ENCODE results near the gene SKI.
"Not testable (repeated sequence)": the region's sequence is repeated elsewhere in the genome, so short reads cannot be mapped to it uniquely, and the experiment has no call there.

The SKI gene

GRCh38 chr1:2322581-2323211, 94.6 kb downstream of the SKI start:
- Mint-ChIP-seq H3K27ac (no peak overlapping the region), H3K9me3 (no peaks in the 10 kb centered on the region), H3K4me3 (no peak overlapping the region), H3K27me3 (peaks cover 8 to 9% of the 10 kb centered on the region in 2 donors), H3K36me3 (ENCODE audit: insufficient read depth) (peaks cover 17% of the 10 kb centered on the region), H3K4me1 (ENCODE audit: low read depth in 2 of 2) (peaks cover 0 to 9% of the 10 kb centered on the region in 2 donors)
- DNase-seq (no peak), ATAC-seq (replicated peaks) (no peak)

DNA sequence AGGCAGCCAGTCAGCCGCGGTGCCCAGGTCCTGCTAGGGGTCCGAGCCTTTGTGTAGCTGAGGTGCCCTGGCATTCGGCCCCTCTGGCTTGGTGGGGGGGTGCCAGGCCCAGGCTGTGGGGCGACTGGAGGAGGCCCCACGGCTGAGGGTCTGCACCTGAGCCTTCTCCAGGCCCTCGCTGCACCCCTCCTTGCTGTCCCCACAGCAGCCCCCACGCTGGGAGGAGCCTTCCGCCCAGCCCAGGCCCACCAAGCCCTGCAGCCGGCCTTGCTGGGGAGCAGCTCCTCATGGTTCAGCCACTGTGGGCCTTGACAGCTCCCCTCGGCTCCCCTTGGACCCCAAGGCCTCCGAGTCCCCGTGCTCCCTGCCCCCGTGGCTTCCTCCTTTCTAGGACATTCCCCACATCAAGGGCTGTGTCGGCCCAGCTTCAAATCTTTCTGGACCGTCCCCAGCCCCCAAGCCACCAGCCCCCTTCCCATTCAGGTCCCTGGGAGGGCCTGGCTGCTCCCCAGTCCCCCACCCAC, 95.4 kb downstream of the SKI start:
- Mint-ChIP-seq H3K4me1 (ENCODE audit: low read depth in 2 of 2) (peaks cover 0 to 9% of the 10 kb centered on the region in 2 donors), H3K27ac (no peak overlapping the region), H3K4me3 (no peak overlapping the region), H3K36me3 (ENCODE audit: insufficient read depth) (peaks cover 17% of the 10 kb centered on the region), H3K27me3 (peaks cover 8 to 9% of the 10 kb centered on the region in 2 donors), H3K9me3 (no peaks in the 10 kb centered on the region)
- DNase-seq (no peak), ATAC-seq (replicated peaks) (no peak)

- DNase-seq (no peak), ATAC-seq (replicated peaks) (no peak)
- peak overlapping the region; percentile 88 to 93 for H3K27ac Mint-ChIP-seq
- peaks cover 17% of the 10 kb centered on the region for H3K36me3 Mint-ChIP-seq (ENCODE audit: insufficient read depth)
- no peak overlapping the region for H3K4me3 Mint-ChIP-seq
- peaks cover 8 to 9% of the 10 kb centered on the region in 2 donors for H3K27me3 Mint-ChIP-seq
- H3K9me3 Mint-ChIP-seq: no peaks in the 10 kb centered on the region
- H3K4me1 Mint-ChIP-seq (ENCODE audit: low read depth in 2 of 2): peaks cover 0 to 9% of the 10 kb centered on the region in 2 donors
Measured at GRCh38 chr1:2324553-2325366, 96.6 kb downstream of the SKI start.

- ATAC-seq (replicated peaks) (no peak), DNase-seq (no peak)
- H3K4me3 Mint-ChIP-seq: no peak overlapping the region
- H3K4me1 Mint-ChIP-seq (ENCODE audit: low read depth in 2 of 2): peaks cover 0 to 9% of the 10 kb centered on the region in 2 donors
- H3K36me3 Mint-ChIP-seq (ENCODE audit: insufficient read depth): peaks cover 11% of the 10 kb centered on the region
- no peaks in the 10 kb centered on the region for H3K9me3 Mint-ChIP-seq
- H3K27me3 Mint-ChIP-seq: peaks cover 8 to 9% of the 10 kb centered on the region in 2 donors
- H3K27ac Mint-ChIP-seq: peak overlapping the region in 1 of 2 donors; percentile 20
Measured at GRCh38 chr1:2326524-2326923, 98.4 kb downstream of the SKI start.

GRCh38 chr1:2327162-2327561, 99.0 kb downstream of the SKI start:
- H3K4me1 Mint-ChIP-seq (ENCODE audit: low read depth in 2 of 2); H3K27me3 Mint-ChIP-seq; DNase-seq; H3K4me3 Mint-ChIP-seq; ATAC-seq (replicated peaks); H3K9me3 Mint-ChIP-seq: not testable (repeated sequence)
- Mint-ChIP-seq H3K27ac (peak overlapping the region; percentile 15 to 20), H3K36me3 (ENCODE audit: insufficient read depth) (peaks cover 11% of the 10 kb centered on the region)

GRCh38 chr1:2327841-2328240, 99.7 kb downstream of the SKI start:
- H3K4me3 Mint-ChIP-seq: no peak overlapping the region
- no peak for ATAC-seq (replicated peaks)
- H3K9me3 Mint-ChIP-seq: no peaks in the 10 kb centered on the region
- peaks cover 10% of the 10 kb centered on the region for H3K36me3 Mint-ChIP-seq (ENCODE audit: insufficient read depth)
- no peak for DNase-seq
- no peak overlapping the region for H3K27ac Mint-ChIP-seq
- H3K4me1 Mint-ChIP-seq (ENCODE audit: low read depth in 2 of 2): peaks cover 0 to 9% of the 10 kb centered on the region in 2 donors
- H3K27me3 Mint-ChIP-seq: peaks cover 8 to 9% of the 10 kb centered on the region in 2 donors

DNA sequence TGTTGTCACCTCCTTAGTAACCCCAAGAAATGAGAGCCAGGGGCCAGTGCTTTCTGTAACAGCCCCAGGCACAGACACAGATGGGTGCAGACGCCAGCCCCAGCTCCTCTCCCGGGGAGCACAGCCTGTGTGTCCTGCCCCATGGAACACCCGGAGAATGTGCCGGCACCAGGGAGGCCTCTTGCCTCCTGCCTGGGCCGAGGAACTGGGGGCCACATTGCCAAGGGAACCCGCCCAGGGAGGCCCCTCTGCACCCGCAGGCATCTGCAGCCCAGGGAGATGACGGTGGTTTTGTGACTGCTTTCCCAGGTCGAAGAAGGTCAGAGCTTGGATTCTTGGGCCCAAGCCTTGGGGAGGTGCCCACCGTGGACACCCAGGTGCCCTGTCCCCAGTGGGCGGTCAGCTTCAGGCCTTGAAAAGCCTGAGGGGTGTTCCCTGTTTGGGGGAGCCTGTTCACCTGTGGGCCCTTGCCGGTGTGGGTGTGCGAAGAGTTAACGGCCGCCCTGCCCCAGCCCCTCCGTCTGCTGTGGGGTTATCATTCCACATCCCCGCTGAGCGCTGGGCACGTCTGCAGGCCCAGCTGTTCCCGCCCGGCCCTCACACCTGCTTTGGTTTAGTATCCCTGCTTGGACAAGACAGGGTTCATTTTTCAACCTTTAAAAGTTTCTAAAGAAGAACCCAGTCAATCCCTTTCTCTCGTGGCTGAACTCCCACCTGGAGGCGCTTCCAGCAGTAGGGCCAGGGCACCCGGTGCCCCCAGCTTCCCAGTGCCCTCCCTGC, 100.7 kb downstream of the SKI start:
- DNase-seq: no peak
- H3K9me3 Mint-ChIP-seq: no peaks in the 10 kb centered on the region
- peaks cover 1 to 9% of the 10 kb centered on the region in 2 donors for H3K4me1 Mint-ChIP-seq (ENCODE audit: low read depth in 2 of 2)
- H3K36me3 Mint-ChIP-seq (ENCODE audit: insufficient read depth): peaks cover 8% of the 10 kb centered on the region
- H3K27me3 Mint-ChIP-seq: peaks cover 8 to 9% of the 10 kb centered on the region in 2 donors
- no peak for ATAC-seq (replicated peaks)
- no peak overlapping the region for H3K27ac Mint-ChIP-seq
- no peak overlapping the region for H3K4me3 Mint-ChIP-seq

DNA sequence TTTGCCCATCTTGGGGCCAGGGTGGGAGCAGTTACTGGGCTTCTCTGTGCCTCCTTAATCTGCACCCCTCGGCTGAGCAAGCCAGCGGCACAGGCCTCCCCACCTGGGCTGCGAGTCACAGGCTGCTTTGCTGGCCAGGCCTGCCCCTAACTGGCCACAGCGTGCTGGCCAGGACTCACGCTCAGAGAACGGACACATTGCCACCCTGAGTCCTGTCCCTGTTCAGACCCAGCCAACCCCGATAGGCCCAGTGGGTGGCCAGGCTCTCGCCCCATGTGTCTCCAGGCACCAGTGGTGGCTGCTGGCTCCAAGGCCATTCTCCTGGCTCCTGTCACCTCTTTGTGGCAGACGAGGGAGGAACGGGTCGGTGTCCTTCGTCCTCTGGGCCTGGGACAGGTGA, 101.9 kb downstream of the SKI start:
- Mint-ChIP-seq H3K9me3 (no peaks in the 10 kb centered on the region), H3K27ac (peak overlapping the region in 1 of 2 donors; percentile 44), H3K27me3 (peaks cover 8 to 9% of the 10 kb centered on the region in 2 donors), H3K36me3 (ENCODE audit: insufficient read depth) (peaks cover 6% of the 10 kb centered on the region), H3K4me3 (no peak overlapping the region), H3K4me1 (ENCODE audit: low read depth in 2 of 2) (peaks cover 1 to 7% of the 10 kb centered on the region in 2 donors)
- no peak for DNase-seq
- ATAC-seq (replicated peaks): no peak

DNA sequence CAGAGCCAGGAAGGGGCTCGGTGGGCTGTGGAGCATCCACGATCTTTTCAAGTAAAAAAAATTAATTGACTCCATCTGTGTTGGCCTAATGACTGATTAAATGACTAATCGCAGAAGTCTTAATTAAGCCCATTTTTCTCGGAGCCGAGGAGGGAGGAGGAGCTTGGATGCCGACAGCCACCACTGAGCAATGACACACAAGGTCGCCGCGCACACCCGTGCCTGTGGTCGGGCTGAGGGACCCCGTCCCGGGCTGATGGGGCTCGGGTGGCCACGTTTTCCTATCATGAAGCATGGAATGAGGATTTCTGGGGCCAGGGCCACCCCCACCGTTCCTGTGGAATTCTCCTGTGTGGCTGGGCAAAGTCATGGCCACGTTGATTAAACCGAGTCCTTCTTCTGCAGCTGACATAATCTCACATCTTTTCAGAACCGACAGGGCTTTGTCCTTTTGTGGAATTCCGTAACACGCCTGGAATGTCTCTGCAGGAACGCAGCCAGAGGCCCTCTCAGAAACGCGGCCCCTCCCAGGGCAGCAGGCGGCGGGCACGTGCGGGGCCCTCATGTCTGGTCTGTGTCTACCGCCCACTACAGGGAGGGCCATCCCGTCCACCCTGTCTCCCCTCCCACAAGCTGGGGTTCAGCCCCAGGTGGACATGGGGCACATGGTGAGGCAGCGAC, 102.5 kb downstream of the SKI start:
- Mint-ChIP-seq H3K27ac (no peak overlapping the region), H3K27me3 (peaks cover 8 to 9% of the 10 kb centered on the region in 2 donors), H3K36me3 (ENCODE audit: insufficient read depth) (peaks cover under 1% of the 10 kb centered on the region), H3K4me3 (no peak overlapping the region), H3K9me3 (no peaks in the 10 kb centered on the region), H3K4me1 (ENCODE audit: low read depth in 2 of 2) (peaks cover 1 to 5% of the 10 kb centered on the region in 2 donors)
- ATAC-seq (replicated peaks): no peak
- DNase-seq: no peak

DNA sequence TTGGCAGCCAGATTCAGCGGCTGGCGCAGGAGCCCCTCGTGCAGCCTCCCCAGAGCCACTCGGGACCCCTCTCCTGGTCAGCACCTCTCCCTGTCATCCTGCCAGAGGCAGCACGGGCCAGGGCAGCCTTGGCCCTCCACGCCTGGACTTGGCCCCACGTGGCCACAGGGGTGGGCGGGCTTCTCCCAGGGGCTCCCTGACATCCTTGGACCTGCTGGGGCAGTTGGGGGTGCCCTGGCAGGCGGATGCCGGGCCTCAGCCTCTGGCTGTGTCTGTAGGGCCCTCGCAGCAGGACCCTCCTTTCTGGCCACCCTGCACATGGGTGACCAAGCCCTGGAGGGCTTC, 103.1 kb downstream of the SKI start:
- H3K36me3 Mint-ChIP-seq (ENCODE audit: insufficient read depth): no peaks in the 10 kb centered on the region
- H3K4me3 Mint-ChIP-seq: no peak overlapping the region
- ATAC-seq (replicated peaks): no peak
- peaks cover 8 to 9% of the 10 kb centered on the region in 2 donors for H3K27me3 Mint-ChIP-seq
- no peaks in the 10 kb centered on the region for H3K9me3 Mint-ChIP-seq
- DNase-seq: no peak
- no peak overlapping the region for H3K27ac Mint-ChIP-seq
- H3K4me1 Mint-ChIP-seq (ENCODE audit: low read depth in 2 of 2): peaks cover 1 to 5% of the 10 kb centered on the region in 2 donors

DNA sequence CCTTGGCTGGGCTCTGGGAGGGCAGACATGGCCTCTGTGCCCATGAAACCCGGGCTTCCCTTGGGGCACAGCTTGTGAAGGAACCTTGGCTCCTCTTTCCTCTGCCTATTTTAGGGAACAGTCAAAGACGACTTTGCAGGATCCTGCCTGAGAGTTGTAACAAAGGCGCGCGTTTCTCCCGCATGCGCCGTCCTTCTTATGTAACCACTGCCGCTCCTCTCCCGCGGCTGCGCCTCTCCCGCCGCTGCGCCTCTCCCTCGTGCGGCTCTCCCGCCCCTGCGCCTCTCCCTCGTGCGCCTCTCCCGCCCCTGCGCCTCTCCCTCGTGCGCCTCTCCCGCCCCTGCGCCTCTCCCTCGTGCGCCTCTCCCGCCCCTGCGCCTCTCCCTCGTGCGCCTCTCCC, 103.5 kb downstream of the SKI start:
- H3K27me3 Mint-ChIP-seq; H3K36me3 Mint-ChIP-seq (ENCODE audit: insufficient read depth); H3K9me3 Mint-ChIP-seq; H3K27ac Mint-ChIP-seq; H3K4me3 Mint-ChIP-seq; H3K4me1 Mint-ChIP-seq (ENCODE audit: low read depth in 2 of 2); ATAC-seq (replicated peaks); DNase-seq: not testable (repeated sequence)

DNA sequence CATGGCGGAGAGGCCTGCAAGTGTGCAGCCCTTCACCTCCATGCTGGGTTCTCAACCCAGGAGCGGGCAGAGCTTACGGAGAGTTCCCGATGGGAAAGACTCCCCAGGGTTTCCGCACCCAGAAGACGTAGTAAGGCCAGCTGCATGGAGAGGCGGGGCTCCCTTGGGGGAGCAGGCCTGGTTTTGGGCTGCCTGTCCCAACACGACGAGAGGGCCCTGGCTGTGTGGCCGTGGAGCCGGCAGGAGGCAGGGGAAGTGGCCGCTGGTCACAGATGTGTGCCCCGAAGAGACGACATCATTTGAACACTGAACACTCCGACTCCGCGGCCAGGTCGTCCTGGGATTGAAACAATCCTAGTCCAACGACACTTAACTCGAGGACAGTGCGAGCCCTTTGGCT, 106.2 kb downstream of the SKI start:
- H3K27ac Mint-ChIP-seq: no peak overlapping the region
- H3K36me3 Mint-ChIP-seq (ENCODE audit: insufficient read depth): no peaks in the 10 kb centered on the region
- H3K4me1 Mint-ChIP-seq (ENCODE audit: low read depth in 2 of 2): peaks cover 0 to 1% of the 10 kb centered on the region in 2 donors
- ATAC-seq (replicated peaks): no peak
- no peak overlapping the region for H3K4me3 Mint-ChIP-seq
- no peaks in the 10 kb centered on the region for H3K27me3 Mint-ChIP-seq
- DNase-seq: no peak
- no peaks in the 10 kb centered on the region for H3K9me3 Mint-ChIP-seq
